Measurements from ENCODE around the gene RIMS1.

GRCh38 chr6:72083976-72084375 is 197.6 kb downstream of the RIMS1 start:
- no peak for TF ChIP-seq TCF4 (CRISPR knock-in tag; IDR thresholded peaks at IDR 0.05; ENCODE audit: borderline replicate concordance)
- TF ChIP-seq, protein P1, sequence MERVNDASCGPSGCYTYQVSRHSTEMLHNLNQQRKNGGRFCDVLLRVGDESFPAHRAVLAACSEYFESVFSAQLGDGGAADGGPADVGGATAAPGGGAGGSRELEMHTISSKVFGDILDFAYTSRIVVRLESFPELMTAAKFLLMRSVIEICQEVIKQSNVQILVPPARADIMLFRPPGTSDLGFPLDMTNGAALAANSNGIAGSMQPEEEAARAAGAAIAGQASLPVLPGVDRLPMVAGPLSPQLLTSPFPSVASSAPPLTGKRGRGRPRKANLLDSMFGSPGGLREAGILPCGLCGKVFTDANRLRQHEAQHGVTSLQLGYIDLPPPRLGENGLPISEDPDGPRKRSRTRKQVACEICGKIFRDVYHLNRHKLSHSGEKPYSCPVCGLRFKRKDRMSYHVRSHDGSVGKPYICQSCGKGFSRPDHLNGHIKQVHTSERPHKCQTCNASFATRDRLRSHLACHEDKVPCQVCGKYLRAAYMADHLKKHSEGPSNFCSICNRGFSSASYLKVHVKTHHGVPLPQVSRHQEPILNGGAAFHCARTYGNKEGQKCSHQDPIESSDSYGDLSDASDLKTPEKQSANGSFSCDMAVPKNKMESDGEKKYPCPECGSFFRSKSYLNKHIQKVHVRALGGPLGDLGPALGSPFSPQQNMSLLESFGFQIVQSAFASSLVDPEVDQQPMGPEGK (CRISPR knock-in tag; IDR thresholded peaks at IDR 0.05; ENCODE audit: borderline replicate concordance): no peak
- TF ChIP-seq ZFP30 (CRISPR knock-in tag; IDR thresholded peaks at IDR 0.05): no peak
- TF ChIP-seq CREB5 (CRISPR knock-in tag; IDR thresholded peaks at IDR 0.05; ENCODE audit: low read depth): no peak
- no peak for TF ChIP-seq POU6F1 (CRISPR knock-in tag; IDR thresholded peaks at IDR 0.05; ENCODE audit: borderline replicate concordance, low read depth)
- TF ChIP-seq RARB (CRISPR knock-in tag; IDR thresholded peaks at IDR 0.05): no peak
- no peak for TF ChIP-seq ZNF565 (CRISPR knock-in tag; conservative IDR thresholded peaks at IDR 0.05; ENCODE audit: low read depth)
- TF ChIP-seq PPARA (CRISPR knock-in tag; IDR thresholded peaks at IDR 0.05; ENCODE audit: borderline replicate concordance): no peak
- no peak for TF ChIP-seq ESRRG (CRISPR knock-in tag; IDR thresholded peaks at IDR 0.05)
- no peak for TF ChIP-seq ZFP3 (CRISPR knock-in tag; IDR thresholded peaks at IDR 0.05)
- no peak for TF ChIP-seq CSRNP3 (CRISPR knock-in tag; IDR thresholded peaks at IDR 0.05)
- TF ChIP-seq ARNTL (CRISPR knock-in tag; IDR thresholded peaks at IDR 0.05; ENCODE audit: borderline replicate concordance, low read depth): no peak
